ENCODE measurements around the gene CHRND.
A peak's percentile ranks its signal among the peaks of the same experiment; 100 is the strongest.

CHRND gene

DNA sequence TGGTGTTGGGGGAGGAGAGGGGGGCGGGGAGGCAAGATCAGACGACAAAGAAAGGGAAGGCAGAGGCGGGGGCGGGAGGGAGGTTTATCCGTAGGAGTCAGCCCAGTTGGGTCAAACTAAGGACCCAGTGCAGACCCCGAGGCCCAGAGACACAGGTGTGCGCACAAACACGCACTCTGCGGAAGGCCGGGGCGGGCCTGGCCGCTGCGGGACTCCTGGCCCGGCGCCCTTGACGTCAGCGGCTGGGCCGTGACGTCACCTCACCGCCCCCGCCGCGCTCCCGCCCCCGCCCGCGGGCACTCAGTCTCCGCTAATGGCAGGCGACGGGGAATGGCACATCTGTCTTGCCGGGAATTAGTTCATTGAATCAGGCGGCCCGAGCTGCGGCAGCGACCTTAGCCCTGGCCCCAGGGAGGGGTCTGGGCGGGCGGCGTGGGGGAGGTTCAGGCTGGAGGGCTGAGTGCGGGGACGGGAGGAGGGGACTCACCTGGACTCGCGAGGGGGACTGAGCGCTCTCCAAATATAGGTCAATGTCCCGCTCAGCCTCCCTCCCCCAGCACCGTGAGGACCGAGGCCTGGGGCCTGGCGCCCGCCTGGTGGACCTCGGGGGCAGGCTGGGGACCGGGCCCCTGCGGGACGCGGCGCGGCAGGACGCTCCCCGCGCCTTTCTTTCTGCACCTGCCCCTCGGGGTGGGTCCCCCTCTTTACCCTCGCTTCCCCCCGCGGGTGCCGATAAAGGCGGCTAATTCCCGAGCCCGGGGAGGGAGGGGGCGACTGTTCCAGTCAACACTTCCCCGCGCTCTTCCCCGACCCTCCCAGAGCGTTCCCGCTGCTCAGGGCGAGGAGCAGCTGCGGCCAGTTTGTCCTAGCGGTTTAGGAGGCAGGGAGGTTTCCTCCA, 22.8 kb upstream of the CHRND start:
- FAIRE-seq (no peak), DNase-seq (ENCODE audit: insufficient read length, low spot score) (no peak)

- no peak for FAIRE-seq
These were observed 22.1 kb upstream of the CHRND start for GRCh38 chr2:232503809-232504323.

GRCh38 chr2:232504438-232504837, 21.5 kb upstream of the CHRND start:
- DNase-seq (ENCODE audit: insufficient read length, low spot score) (no peak), FAIRE-seq (no peak)

More at GRCh38 chr2:232503809-232504323, 22.1 kb upstream of the CHRND start:
- DNase-seq (ENCODE audit: insufficient read length, low spot score): no peak

DNA sequence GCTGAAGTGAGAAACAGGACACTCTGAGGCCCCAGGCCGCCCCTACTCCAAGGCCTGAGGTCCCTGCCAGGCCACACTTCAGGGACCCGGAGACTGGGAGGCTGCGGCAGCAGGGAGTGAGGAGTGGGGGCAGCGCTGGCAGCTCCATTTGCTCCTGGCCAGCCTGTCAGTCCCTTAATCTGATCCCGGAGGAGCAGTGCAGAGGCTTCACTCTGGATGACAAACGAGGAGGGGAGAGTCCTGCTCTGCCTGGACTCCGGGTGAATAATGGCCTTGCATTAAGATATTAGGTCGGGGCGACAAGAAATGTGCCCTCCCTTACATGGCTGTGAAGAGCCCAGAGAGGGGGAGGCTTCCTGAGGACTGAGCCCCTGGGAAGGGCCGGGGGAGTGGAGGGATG, 20.1 kb upstream of the CHRND start:
- FAIRE-seq: no peak
- no peak for DNase-seq (ENCODE audit: insufficient read length, low spot score)

DNA sequence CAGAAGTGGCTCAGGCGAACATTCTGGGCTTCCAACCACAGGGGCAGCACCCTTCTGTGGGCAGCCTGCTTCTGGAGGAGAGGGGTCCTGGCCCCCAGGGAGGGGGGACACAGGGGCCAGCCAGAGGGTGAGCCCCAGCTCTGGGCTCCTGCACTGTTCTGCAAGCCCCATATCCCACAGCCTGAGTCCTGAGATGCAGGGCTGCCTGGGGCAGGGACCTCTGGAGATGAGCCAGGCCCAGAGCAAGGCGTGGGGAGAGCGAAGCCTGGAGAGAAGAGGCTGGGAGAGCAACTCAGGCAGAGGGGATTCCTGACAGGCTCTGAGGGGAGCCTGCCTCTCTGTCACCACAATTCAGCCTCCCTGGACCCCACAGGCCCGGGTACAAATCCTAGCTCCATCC, 19.3 kb upstream of the CHRND start:
- no peak for FAIRE-seq
- no peak for DNase-seq (ENCODE audit: insufficient read length, low spot score)

DNA sequence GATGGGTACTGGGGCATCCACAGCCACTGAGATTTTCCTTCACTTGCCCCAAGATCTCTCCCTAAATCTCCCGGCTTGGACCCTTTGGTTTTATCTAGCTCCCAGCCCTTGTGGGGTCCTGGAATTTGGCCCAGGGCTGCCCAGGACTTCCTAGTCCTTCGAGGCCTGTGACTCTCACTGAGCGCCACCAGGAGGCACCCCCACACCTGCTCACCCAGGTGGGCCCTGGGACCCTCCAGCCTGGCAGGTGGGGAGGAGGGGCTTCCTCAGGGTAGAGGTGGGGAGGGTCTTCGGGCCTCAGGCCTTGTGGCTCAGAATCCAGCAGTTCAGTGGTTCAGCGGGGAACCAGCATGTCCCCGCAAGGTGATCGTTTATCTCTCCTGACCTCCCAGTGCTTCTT, 17.7 kb upstream of the CHRND start:
- no peak for DNase-seq (ENCODE audit: insufficient read length, low spot score)
- no peak for FAIRE-seq

GRCh38 chr2:232511336-232511890, 14.5 kb upstream of the CHRND start:
- DNase-seq (ENCODE audit: insufficient read length, low spot score): no peak
- FAIRE-seq: no peak

GRCh38 chr2:232512602-232513001, 13.4 kb upstream of the CHRND start:
- FAIRE-seq: no peak
- no peak for DNase-seq (ENCODE audit: insufficient read length, low spot score)

DNA sequence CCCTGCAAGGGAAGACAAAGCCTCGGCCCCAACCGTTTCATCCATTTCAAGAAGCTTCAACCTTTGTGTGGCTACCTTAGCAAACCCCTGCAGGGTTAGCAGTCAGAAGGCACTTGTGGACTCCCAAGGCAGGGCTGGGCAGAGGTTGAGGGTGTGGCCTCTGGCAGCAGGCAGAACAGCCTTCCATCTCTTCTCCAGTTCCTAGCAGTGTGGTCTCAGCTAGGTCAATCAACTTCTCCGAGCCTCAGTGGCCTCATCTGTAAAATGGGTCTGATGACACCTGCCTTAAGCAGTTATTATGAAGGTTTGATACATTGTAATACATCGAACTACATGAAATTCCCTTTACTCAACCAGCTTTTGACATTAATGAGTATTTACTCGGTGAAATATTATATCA, 12.6 kb upstream of the CHRND start:
- no peak for FAIRE-seq
- no peak for DNase-seq (ENCODE audit: insufficient read length, low spot score)

GRCh38 chr2:232515639-232516038, 10.3 kb upstream of the CHRND start:
- no peak for FAIRE-seq

DNA sequence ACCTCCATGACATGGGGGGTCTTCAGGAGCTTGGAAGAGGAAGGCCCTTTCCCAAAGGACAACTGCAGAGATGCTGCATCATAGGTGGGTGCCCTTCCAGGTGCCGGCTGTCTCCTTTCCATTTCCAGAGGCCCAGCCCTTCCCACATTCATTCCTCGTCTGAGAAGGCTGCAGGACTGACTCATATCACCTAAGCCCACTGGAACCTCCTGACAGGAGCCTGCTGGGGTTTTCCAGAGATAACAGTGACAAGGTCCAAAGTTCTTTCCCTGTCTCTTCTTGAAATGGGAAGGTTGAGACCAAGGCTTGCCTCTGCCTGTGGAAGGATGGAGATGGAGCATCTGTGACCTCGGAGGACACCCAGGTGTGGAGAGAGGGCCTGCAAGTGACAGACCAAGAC, 9.4 kb upstream of the CHRND start:
- FAIRE-seq: no peak
- no peak for DNase-seq (ENCODE audit: insufficient read length, low spot score)

More at GRCh38 chr2:232515639-232516038, 10.3 kb upstream of the CHRND start:
- DNase-seq (ENCODE audit: insufficient read length, low spot score): no peak

DNA sequence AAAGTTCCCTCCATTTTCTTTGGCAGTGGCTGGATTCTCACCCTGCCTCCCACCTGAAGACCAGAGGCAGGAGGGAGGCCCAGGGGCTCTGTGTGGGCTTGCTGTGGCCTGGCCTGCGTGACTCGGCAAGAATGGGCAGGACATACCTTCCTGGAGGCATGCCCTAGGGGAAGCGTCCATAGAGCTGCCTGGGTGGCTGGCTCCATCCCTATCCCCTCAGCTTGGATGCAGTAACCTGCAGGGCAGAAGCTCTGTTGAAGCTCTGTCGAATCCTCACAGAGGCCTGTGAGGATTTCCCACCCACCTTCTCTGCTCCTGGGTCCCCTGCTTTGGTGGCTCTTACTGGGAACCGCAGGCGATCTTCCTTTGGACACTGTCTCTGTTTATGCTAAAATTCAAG, 7.1 kb upstream of the CHRND start:
- DNase-seq (ENCODE audit: insufficient read length, low spot score): no peak
- no peak for FAIRE-seq

DNA sequence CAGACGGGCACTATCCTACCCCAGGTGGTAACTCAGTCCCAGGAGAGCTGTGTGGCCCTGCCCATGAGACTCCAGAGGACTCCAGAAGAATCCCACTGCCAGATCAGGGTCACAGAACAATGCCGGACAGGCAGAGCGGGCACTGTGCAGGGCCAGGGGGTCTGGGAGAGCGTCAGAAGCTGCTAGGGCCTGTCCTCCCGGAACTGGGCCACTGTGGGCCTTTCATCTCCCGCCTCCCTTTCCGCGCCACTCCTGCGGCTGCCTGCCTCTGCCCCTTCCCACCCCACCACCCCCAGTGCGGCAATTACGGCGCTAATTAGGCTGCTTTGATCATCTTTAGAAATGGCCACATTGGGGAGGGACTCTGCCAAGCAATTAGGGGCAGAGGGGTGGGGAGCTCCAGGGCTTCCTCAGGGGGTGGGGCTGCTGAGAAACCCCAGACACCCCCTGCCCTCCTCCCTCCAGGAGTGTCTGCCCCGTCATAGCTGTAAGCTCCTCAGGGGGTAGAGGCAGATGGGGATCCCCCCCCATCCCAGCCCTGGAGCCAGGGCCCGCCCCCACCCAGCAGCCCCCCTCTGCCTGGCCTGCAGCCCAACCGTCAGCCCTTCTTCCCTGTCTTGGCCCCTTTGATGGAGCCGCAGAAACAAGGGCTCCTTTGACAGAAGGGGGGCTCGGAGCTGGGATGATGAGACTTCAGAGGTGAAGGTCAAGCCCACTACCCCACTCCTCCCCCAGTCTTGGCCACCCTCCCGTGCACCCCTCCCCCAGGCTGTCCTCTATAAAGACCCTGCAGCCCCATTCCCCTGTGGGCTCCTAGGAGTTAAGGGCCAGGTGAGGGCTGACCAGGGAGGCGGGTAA, 6.2 kb upstream of the CHRND start, which contains the start of gene PRSS56:
Gene PRSS56, plus strand, starts transcription at position 808 of the 858 bp plus-strand sequence. CDS start 211 bp downstream, outside the sequence.
- DNase-seq (ENCODE audit: insufficient read length, low spot score) (no peak), FAIRE-seq (no peak)

GRCh38 chr2:232520489-232520888, 5.5 kb upstream of the CHRND start:
- FAIRE-seq (no peak), DNase-seq (ENCODE audit: insufficient read length, low spot score) (no peak)

GRCh38 chr2:232521098-232521497, 4.9 kb upstream of the CHRND start:
- DNase-seq (ENCODE audit: insufficient read length, low spot score) (no peak), FAIRE-seq (no peak)

- no peak for FAIRE-seq
- peak; percentile 75 for DNase-seq (ENCODE audit: insufficient read length, low spot score)
These were observed 3.9 kb upstream of the CHRND start for GRCh38 chr2:232521959-232522622.

- FAIRE-seq (no peak), DNase-seq (ENCODE audit: insufficient read length, low spot score) (no peak)
These were observed 3.1 kb upstream of the CHRND start for GRCh38 chr2:232522623-232523401.

- no peak for FAIRE-seq
- DNase-seq (ENCODE audit: insufficient read length, low spot score): no peak
These were observed 2.6 kb upstream of the CHRND start for GRCh38 chr2:232523402-232523681.

- DNase-seq (ENCODE audit: insufficient read length, low spot score) (peak; percentile 50), FAIRE-seq (peak; percentile 42)
These were observed 2.0 kb upstream of the CHRND start for GRCh38 chr2:232523682-232524597.

Data from HTR-8/SVneo (cell line).